GM23338 (cell line): Measurements from ENCODE around the gene PCYT1A. TPM values are rescaled to one million over a fixed set of nuclear protein-coding genes. Genes with fewer than 3 reads are reported as not detected.

Experiments used
- ATAC-seq: fragments of 200-7000 bp; cut with Tn5 transposase; 3 replicates; pipeline ENCODE4 v1.9.1; 2020
- DNase-seq: peaks from one replicate; pipeline ENCODE4 v3.0.0-alpha.2; 2015; ENCODE audit warnings: low spot score
- H2AFZ ChIP-seq: fragments of 200-600 bp; sonication (generic); 2 replicates; pipeline ENCODE4 v1.8.0; 2016; ENCODE audit warnings: antibody characterized with exemption, mild to moderate bottlenecking, moderate library complexity
- H3F3A ChIP-seq: fragments of 200-600 bp; sonication (generic); replicated peaks from 2 replicates; pipeline ENCODE4 v1.8.0; 2017; ENCODE audit warnings: antibody characterized with exemption, mixed run types, low read depth
- H3K27ac ChIP-seq: fragments of 200-600 bp; sonication (generic); 2 replicates; pipeline ENCODE4 v1.6.1; 2016; ENCODE audit warnings: low read depth
- H3K27me3 ChIP-seq: fragments of 200-600 bp; sonication (generic); 2 replicates; pipeline ENCODE4 v1.8.0; 2016; ENCODE audit warnings: mild to moderate bottlenecking, mixed run types, moderate library complexity; ENCODE audit not compliant: insufficient read depth
- H3K36me3 ChIP-seq: fragments of 200-600 bp; sonication (generic); 2 replicates; pipeline ENCODE4 v1.8.0; 2016; ENCODE audit warnings: mild to moderate bottlenecking; ENCODE audit not compliant: insufficient read depth
- H3K4me1 ChIP-seq: fragments of 200-600 bp; sonication (generic); 2 replicates; pipeline ENCODE4 v1.8.0; 2016; ENCODE audit warnings: mild to moderate bottlenecking, moderate library complexity; ENCODE audit not compliant: insufficient read depth
- H3K4me2 ChIP-seq: fragments of 200-600 bp; sonication (generic); 2 replicates; pipeline ENCODE4 v1.7.1; 2017; ENCODE audit warnings: mixed run types
- H3K4me3 ChIP-seq: fragments of 200-600 bp; sonication (generic); 2 replicates; pipeline ENCODE4 v1.6.1; 2016; ENCODE audit warnings: mixed run types
- H3K79me2 ChIP-seq: fragments of 200-600 bp; sonication (generic); replicated peaks from 2 replicates; pipeline ENCODE4 v1.8.0; 2017; ENCODE audit warnings: mild to moderate bottlenecking; ENCODE audit not compliant: insufficient read depth
- H3K9me2 ChIP-seq: fragments of 200-600 bp; sonication (generic); 2 replicates; pipeline ENCODE4 v1.8.0; 2017; ENCODE audit not compliant: insufficient read depth
- H4K20me1 ChIP-seq: fragments of 200-600 bp; sonication (generic); replicated peaks from 2 replicates; pipeline ENCODE4 v1.8.0; 2017; ENCODE audit warnings: mild to moderate bottlenecking; ENCODE audit not compliant: insufficient read depth
- H3K27ac Mint-ChIP-seq: 2 replicates; pipeline ENCODE4 v1.8.0; 2020; ENCODE audit warnings: inconsistent platforms, mild to moderate bottlenecking, moderate library complexity, mixed read lengths
- H3K27me3 Mint-ChIP-seq: 3 replicates; pipeline ENCODE4 v1.8.0; 2022; ENCODE audit warnings: low read depth, mild to moderate bottlenecking, moderate library complexity, mixed read lengths, inconsistent platforms; ENCODE audit not compliant: insufficient read depth, poor library complexity
- H3K36me3 Mint-ChIP-seq: 3 replicates; pipeline ENCODE4 v1.8.0; 2021; ENCODE audit warnings: low read depth, mild to moderate bottlenecking, inconsistent platforms, moderate library complexity, mixed read lengths
- H3K4me1 Mint-ChIP-seq: 3 replicates; pipeline ENCODE4 v1.8.0; 2020; ENCODE audit warnings: mild to moderate bottlenecking, inconsistent platforms, mixed read lengths
- H3K4me3 Mint-ChIP-seq: 3 replicates; pipeline ENCODE4 v1.8.0; 2021; ENCODE audit warnings: moderate library complexity, mild to moderate bottlenecking, inconsistent platforms, mixed read lengths
- H3K9me3 Mint-ChIP-seq: 3 replicates; pipeline ENCODE4 v1.8.0; 2020; ENCODE audit warnings: moderate library complexity, mild to moderate bottlenecking, inconsistent platforms, mixed read lengths
- CREB1 ChIP-seq: fragments of 250-450 bp; sonication (Bioruptor Pico); IDR thresholded peaks from 2 replicates; pipeline ENCODE4 v1.5.0; 2020; ENCODE audit warnings: low read depth, mild to moderate bottlenecking, moderate library complexity
- EZH2 ChIP-seq: fragments of 200-600 bp; sonication (generic); IDR thresholded peaks from one replicate; pipeline ENCODE4 v1.8.0; 2017; ENCODE audit warnings: antibody characterized with exemption, mild to moderate bottlenecking, low read depth; ENCODE audit not compliant: unreplicated experiment
- EZH2phosphoT487 ChIP-seq: fragments of 200-600 bp; sonication (generic); IDR thresholded peaks from one replicate; pipeline ENCODE4 v1.8.1; 2018; ENCODE audit warnings: antibody characterized with exemption; ENCODE audit not compliant: unreplicated experiment
- NANOG ChIP-seq: IDR thresholded peaks from 2 replicates; pipeline ENCODE4 v1.6.1; 2016; ENCODE audit warnings: antibody characterized with exemption, borderline replicate concordance
- STAT1 ChIP-seq: IDR thresholded peaks from one replicate; pipeline ENCODE4 v1.6.1; 2016; ENCODE audit warnings: antibody characterized with exemption; ENCODE audit not compliant: unreplicated experiment
- polyA plus RNA-seq: library from polyadenylated mRNA; unstranded; fragments of >200 nt; fragmentation: Nextera tagmentation; extraction: Ambion mirVana; gene quantifications from 2 replicates; pipeline ENCODE4 v1.2.1, GENCODE V29; 2016
- total RNA-seq: library from RNA; depleted of rRNA; stranded (reverse); fragments of >200 nt; shearing (Covaris generic); gene quantifications from 2 replicates; pipeline ENCODE4 v1.2.3, GENCODE V29; 2014
- TF ChIP-seq, protein P1 (sequence below): IDR thresholded peaks from 2 replicates; pipeline ENCODE4 v1.6.1; 2016; ENCODE audit warnings: antibody characterized with exemption
- TF ChIP-seq, protein P2 (sequence below): fragments of 250-450 bp; sonication (Bioruptor Pico); IDR thresholded peaks from 2 replicates; pipeline ENCODE4 v1.5.0; 2020; ENCODE audit warnings: mild to moderate bottlenecking, moderate library complexity

PCYT1A gene
- total and polyA plus RNA-seq, 2 experiments from 2014 or later, result 11.6 to 35.8 TPM

GRCh38 chr3:196321162-196321561 is 33.6 kb upstream of the PCYT1A start:
- H3K4me1 ChIP-seq, result no peaks in the 10 kb centered on the region
- no peaks in the 10 kb centered on the region for H3K27me3 ChIP-seq
- no peaks in the 10 kb centered on the region; the same call in 2 of the 3 replicates for H3K36me3 Mint-ChIP-seq
- peaks cover 5% of the 10 kb centered on the region; the same call in 1 of the 3 replicates for H3K4me1 Mint-ChIP-seq
- TF ChIP-seq, protein P1, sequence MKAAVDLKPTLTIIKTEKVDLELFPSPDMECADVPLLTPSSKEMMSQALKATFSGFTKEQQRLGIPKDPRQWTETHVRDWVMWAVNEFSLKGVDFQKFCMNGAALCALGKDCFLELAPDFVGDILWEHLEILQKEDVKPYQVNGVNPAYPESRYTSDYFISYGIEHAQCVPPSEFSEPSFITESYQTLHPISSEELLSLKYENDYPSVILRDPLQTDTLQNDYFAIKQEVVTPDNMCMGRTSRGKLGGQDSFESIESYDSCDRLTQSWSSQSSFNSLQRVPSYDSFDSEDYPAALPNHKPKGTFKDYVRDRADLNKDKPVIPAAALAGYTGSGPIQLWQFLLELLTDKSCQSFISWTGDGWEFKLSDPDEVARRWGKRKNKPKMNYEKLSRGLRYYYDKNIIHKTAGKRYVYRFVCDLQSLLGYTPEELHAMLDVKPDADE, result no peak
- TF ChIP-seq NANOG (no peak), CREB1 (no peak), EZH2 (no peak), EZH2phosphoT487 (no peak), STAT1 (no peak)
- TF ChIP-seq, protein P2, sequence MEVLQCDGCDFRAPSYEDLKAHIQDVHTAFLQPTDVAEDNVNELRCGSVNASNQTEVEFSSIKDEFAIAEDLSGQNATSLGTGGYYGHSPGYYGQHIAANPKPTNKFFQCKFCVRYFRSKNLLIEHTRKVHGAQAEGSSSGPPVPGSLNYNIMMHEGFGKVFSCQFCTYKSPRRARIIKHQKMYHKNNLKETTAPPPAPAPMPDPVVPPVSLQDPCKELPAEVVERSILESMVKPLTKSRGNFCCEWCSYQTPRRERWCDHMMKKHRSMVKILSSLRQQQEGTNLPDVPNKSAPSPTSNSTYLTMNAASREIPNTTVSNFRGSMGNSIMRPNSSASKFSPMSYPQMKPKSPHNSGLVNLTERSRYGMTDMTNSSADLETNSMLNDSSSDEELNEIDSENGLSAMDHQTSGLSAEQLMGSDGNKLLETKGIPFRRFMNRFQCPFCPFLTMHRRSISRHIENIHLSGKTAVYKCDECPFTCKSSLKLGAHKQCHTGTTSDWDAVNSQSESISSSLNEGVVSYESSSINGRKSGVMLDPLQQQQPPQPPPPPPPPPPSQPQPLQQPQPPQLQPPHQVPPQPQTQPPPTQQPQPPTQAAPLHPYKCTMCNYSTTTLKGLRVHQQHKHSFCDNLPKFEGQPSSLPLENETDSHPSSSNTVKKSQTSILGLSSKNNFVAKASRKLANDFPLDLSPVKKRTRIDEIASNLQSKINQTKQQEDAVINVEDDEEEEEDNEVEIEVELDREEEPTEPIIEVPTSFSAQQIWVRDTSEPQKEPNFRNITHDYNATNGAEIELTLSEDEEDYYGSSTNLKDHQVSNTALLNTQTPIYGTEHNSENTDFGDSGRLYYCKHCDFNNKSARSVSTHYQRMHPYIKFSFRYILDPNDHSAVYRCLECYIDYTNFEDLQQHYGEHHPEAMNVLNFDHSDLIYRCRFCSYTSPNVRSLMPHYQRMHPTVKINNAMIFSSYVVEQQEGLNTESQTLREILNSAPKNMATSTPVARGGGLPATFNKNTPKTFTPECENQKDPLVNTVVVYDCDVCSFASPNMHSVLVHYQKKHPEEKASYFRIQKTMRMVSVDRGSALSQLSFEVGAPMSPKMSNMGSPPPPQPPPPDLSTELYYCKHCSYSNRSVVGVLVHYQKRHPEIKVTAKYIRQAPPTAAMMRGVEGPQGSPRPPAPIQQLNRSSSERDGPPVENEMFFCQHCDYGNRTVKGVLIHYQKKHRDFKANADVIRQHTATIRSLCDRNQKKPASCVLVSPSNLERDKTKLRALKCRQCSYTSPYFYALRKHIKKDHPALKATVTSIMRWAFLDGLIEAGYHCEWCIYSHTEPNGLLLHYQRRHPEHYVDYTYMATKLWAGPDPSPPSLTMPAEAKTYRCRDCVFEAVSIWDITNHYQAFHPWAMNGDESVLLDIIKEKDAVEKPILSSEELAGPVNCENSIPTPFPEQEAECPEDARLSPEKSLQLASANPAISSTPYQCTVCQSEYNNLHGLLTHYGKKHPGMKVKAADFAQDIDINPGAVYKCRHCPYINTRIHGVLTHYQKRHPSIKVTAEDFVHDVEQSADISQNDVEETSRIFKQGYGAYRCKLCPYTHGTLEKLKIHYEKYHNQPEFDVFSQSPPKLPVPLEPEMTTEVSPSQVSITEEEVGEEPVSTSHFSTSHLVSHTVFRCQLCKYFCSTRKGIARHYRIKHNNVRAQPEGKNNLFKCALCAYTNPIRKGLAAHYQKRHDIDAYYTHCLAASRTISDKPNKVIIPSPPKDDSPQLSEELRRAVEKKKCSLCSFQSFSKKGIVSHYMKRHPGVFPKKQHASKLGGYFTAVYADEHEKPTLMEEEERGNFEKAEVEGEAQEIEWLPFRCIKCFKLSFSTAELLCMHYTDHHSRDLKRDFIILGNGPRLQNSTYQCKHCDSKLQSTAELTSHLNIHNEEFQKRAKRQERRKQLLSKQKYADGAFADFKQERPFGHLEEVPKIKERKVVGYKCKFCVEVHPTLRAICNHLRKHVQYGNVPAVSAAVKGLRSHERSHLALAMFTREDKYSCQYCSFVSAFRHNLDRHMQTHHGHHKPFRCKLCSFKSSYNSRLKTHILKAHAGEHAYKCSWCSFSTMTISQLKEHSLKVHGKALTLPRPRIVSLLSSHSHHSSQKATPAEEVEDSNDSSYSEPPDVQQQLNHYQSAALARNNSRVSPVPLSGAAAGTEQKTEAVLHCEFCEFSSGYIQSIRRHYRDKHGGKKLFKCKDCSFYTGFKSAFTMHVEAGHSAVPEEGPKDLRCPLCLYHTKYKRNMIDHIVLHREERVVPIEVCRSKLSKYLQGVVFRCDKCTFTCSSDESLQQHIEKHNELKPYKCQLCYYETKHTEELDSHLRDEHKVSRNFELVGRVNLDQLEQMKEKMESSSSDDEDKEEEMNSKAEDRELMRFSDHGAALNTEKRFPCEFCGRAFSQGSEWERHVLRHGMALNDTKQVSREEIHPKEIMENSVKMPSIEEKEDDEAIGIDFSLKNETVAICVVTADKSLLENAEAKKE (CRISPR knock-in tag), result no peak
- H3K79me2 ChIP-seq, result no peaks in the 10 kb centered on the region
- H3F3A ChIP-seq, result no peaks in the 10 kb centered on the region
- no peak overlapping the region for H3K4me2 ChIP-seq
- no peaks in the 10 kb centered on the region for H3K9me3 Mint-ChIP-seq
- H3K4me3 Mint-ChIP-seq, result no peak overlapping the region
- H3K27me3 Mint-ChIP-seq, result peaks cover 16% of the 10 kb centered on the region
- no peak overlapping the region for H3K4me3 ChIP-seq
- H4K20me1 ChIP-seq, result no peaks in the 10 kb centered on the region
- no peak overlapping the region for H3K27ac ChIP-seq
- DNase-seq (no peak), ATAC-seq (no peak)
- no peaks in the 10 kb centered on the region for H3K36me3 ChIP-seq
- H2AFZ ChIP-seq, result no peak overlapping the region
- peak overlapping the region; percentile 71; the same call in 1 of the 2 replicates for H3K27ac Mint-ChIP-seq
- H3K9me2 ChIP-seq, result no peaks in the 10 kb centered on the region
